Mammary epithelial cell (primary cell): Measurements from ENCODE around the gene SUV39H2.

Experiments used
- CTCF ChIP-seq, 2 donors: IDR thresholded peaks in 1 of 2; conservative IDR thresholded peaks in 1 of 2; 2 replicates each; pipeline ENCODE4 v1.5.1; 2011 to 2012; ENCODE audit warnings: inconsistent platforms in 2 of 2, low read length in 2 of 2, mild to moderate bottlenecking in 2 of 2, control low read depth in 1 of 2, low read depth in 1 of 2; ENCODE audit not compliant: insufficient read depth in 1 of 2; ENCODE audit errors: extremely low read depth in 1 of 2
- EZH2 ChIP-seq: IDR thresholded peaks from 2 replicates; pipeline ENCODE4 v1.6.1; 2012; ENCODE audit warnings: low read length, inconsistent platforms, borderline replicate concordance

DNA sequence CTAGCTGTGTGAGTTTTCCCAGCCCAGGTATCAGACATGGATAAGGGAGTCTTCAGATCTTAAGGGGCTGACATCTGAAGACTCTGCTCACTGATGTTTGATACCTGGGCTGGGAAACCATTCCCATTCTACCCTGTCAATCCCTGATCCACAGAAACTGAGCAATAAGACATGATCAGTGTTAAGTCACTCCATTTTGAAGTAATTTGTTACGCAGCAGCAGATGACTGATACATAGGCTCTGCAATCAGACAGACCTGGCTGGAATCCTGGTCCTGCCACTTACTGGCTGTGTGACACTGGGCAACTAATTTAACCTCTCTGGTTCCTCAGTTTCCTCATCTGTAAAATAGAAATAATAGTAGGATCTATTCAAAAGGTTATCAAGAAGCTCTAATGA, 68.6 kb downstream of the SUV39H2 start:
- no peak for TF ChIP-seq CTCF (conservative IDR thresholded peaks at IDR 0.05 in 1 of 2, IDR thresholded peaks at IDR 0.05 in 1 of 2; ENCODE audit: extremely low read depth in 1 of 2, insufficient read depth in 1 of 2, low read depth in 1 of 2, low read length in 2 of 2)
- TF ChIP-seq EZH2: no peak
